GM20000 (cell line): ENCODE measurements around the gene KCNH2.

Experiments used
- DNase-seq: peaks from one replicate; pipeline ENCODE4 v3.0.0; 2012; ENCODE audit warnings: low spot score
- CTCF ChIP-seq: IDR thresholded peaks from 2 replicates; pipeline ENCODE4 v1.5.1; 2012; ENCODE audit warnings: mild to moderate bottlenecking, control low read depth; ENCODE audit errors: extremely low read depth, missing control alignments

The KCNH2 gene

GRCh38 chr7:150982351-150982750 is 4.2 kb upstream of the KCNH2 start:
- no peak for TF ChIP-seq CTCF
- DNase-seq: no peak

- no peak for DNase-seq
- no peak for TF ChIP-seq CTCF
Observed at GRCh38 chr7:150981644-150982043, 3.5 kb upstream of the KCNH2 start.

- no peak for TF ChIP-seq CTCF
- DNase-seq: no peak
Observed at GRCh38 chr7:150980663-150981062, 2.5 kb upstream of the KCNH2 start.

- no peak for TF ChIP-seq CTCF
- DNase-seq: no peak
Observed at GRCh38 chr7:150979713-150980390, 1.7 kb upstream of the KCNH2 start.

- no peak for TF ChIP-seq CTCF
- no peak for DNase-seq
Observed at GRCh38 chr7:150977382-150978125, 567 bp downstream of the KCNH2 start.

GRCh38 chr7:150976529-150977381 is 1.4 kb downstream of the KCNH2 start:
- TF ChIP-seq CTCF: no peak
- DNase-seq: no peak
